AG09309 (cell line): ENCODE results near the gene BOLA1.
A peak's percentile ranks its signal among the peaks of the same experiment; 100 is the strongest.

ENCODE experiments used
- DNase-seq: peaks from one replicate; pipeline ENCODE4 v3.0.0-alpha.2; 2010; ENCODE audit warnings: low read depth
- H3K4me3 ChIP-seq: 2 replicates; pipeline ENCODE4 v1.5.1; 2011; ENCODE audit warnings: mild to moderate bottlenecking, low read depth, low read length, moderate library complexity; ENCODE audit not compliant: control insufficient read depth
- TF ChIP-seq, protein P1 (sequence below): IDR thresholded peaks from 2 replicates; pipeline ENCODE4 v1.5.1; 2011; ENCODE audit warnings: mild to moderate bottlenecking, low read depth, low read length, inconsistent platforms; ENCODE audit not compliant: insufficient read depth, control insufficient read depth; ENCODE audit errors: missing control alignments

Gene BOLA1

DNA sequence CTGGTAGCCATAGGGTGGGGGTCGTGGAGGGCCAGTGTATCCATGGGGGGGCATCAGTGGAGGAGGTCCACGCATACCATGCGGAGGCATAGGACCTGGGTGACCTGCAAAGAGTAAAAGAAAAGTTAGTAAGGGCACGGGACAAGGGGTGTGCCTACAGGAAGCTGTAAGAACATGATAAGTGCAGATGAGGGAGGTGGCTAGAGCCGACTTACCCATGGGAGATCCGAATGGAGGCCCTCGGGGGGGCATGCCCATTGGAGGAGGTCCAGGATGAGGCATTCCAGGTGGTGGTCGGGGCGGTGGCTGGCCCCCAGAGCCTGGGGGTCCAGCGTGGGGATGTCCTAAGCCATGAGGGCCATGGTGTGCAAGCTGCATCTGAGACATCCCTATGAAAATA is 24.3 kb downstream of the BOLA1 start:
- TF ChIP-seq, protein P1, sequence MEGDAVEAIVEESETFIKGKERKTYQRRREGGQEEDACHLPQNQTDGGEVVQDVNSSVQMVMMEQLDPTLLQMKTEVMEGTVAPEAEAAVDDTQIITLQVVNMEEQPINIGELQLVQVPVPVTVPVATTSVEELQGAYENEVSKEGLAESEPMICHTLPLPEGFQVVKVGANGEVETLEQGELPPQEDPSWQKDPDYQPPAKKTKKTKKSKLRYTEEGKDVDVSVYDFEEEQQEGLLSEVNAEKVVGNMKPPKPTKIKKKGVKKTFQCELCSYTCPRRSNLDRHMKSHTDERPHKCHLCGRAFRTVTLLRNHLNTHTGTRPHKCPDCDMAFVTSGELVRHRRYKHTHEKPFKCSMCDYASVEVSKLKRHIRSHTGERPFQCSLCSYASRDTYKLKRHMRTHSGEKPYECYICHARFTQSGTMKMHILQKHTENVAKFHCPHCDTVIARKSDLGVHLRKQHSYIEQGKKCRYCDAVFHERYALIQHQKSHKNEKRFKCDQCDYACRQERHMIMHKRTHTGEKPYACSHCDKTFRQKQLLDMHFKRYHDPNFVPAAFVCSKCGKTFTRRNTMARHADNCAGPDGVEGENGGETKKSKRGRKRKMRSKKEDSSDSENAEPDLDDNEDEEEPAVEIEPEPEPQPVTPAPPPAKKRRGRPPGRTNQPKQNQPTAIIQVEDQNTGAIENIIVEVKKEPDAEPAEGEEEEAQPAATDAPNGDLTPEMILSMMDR, result no peak
- no peak for DNase-seq
- no peak overlapping the region for H3K4me3 ChIP-seq

DNA sequence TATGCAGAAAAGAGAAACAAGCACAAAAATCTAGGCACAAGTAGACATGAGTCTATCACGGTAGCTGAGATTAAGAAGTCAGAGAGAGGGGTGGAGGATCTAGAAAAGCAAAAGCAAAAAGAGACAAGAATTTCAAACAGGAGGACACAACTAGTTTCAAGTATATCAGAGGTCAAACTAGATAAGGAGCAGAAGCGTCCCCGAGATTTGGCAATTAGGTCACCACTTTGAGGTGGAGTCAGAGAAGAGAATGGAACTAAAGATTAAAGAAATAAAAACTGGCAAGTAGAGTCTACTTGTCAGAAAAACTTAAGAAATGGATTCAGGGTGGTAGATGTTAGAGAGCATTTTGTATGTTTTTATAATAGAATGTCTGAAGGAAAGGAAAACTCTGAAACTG is 26.0 kb downstream of the BOLA1 start:
- TF ChIP-seq, protein P1, result no peak
- H3K4me3 ChIP-seq, result no peak overlapping the region
- no peak for DNase-seq

- TF ChIP-seq, protein P1, result no peak
- no peak overlapping the region; the same call in 1 of the 2 replicates for H3K4me3 ChIP-seq
- no peak for DNase-seq
These were observed 26.4 kb downstream of the BOLA1 start for GRCh38 chr1:149925751-149926150.

DNA sequence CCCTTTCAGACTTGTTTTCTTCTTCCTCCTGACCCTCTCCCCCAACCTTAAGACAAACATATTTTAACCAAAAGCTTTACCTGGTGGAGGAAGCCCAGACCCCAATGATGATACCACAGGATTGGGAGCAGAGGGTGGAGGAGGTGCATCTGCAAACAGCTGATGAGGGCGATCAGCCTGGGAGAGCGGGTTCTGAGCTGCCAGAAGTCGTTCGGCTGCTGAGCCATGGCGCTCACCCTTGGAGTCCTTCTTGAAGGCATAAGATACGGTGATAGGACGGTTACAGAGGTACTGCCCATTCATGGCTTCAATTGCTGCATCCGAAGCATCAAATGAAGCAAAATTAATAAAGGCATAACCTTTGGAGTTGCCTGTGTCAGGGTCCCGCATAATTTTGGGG is 26.9 kb downstream of the BOLA1 start:
- DNase-seq, result no peak
- TF ChIP-seq, protein P1, result no peak
- peak overlapping the region; percentile 11 for H3K4me3 ChIP-seq

DNA sequence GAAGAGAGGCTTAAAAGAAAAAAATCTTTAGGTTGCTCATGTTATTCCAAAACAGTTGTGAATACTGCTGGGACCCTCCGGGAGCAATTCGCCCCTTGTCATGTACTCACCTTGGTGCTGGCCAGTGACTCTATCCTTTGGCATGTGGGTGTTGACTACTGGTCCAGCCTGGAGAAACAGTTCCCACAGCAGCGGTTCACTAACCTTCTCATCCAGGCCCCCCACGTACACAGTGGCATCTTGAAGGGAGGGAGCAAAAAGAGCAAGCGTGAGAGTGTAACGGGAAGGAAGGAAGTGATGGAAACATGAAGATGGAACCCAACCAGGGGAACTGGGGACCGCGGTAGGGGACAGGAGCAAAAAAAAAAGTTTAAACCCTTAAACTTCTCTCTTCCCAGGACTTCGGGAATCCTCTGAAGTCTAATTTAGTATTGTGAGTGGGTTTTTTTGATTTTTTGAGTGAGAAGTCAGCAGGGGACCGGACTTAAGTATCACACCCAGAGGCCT is 27.7 kb downstream of the BOLA1 start:
- peak overlapping the region; percentile 93 for H3K4me3 ChIP-seq
- TF ChIP-seq, protein P1, result no peak
- DNase-seq, result no peak

DNA sequence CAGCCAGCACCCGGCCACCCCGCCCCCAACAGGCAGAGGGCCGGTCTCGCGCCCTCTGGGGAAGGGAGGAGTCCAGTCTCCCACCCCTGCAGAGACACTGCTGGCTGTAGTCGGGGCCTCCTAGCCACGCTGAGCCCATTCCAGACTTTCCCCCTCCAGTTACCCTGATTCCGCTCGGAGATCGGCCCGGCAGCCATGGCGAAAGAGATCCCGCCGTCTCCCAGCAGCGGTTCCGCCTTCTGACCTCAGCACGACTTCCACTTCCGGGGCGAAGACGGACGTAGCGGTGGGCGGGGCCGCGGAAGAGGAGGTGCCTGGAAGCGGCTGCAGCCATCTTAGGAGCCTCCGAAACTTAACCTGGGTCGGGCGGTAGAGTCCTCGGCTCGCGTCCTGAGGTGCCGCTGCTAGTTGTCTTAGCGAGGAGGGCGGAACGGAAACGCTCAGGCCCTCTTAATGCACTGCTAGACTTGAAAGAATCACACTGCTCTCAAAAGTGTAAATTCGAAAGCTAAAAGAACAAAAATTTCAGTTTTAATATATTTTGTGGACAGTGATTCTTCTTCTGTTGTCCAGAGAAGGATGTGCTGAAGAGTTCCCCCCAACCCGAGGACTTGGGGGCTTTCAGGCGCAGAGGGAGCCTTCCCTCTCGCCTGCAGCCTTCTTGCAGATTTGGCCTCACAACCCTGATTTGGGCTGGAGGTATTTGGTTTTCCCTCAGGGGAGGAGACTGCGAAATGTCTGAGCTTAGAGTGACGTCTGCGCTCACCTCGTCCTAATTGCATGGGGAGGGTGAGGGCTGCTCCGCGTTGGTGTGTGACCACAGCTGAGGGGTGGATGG is 28.4 kb downstream of the BOLA1 start, which contains the start of gene SF3B4:
TSS of gene SF3B4 (minus strand) at position 241 of the 838 bp plus-strand sequence. CDS start at position 197, 44 bp downstream.
- TF ChIP-seq, protein P1, result no peak
- peak; percentile 59 for DNase-seq

More for the DNA sequence above, 28.4 kb downstream of the BOLA1 start, which contains the start of gene SF3B4:
- peak within 1 kb of the TSS; percentile 93 for H3K4me3 ChIP-seq
